Sigmoid colon (tissue), 7 donors: ENCODE results near the gene FGF3. TPM values are rescaled to one million over a fixed set of nuclear protein-coding genes. Genes with fewer than 3 reads are reported as not detected.

Source experiments
- DNase-seq: peaks from one replicate; pipeline ENCODE4 v3.0.0-alpha.2; 2019
- H3K27ac ChIP-seq, 4 donors: fragments of 200-600 bp; sonication (generic); one replicate each; pipeline ENCODE4 v1.5.1; 2016 to 2019; ENCODE audit warnings: mild to moderate bottlenecking in 1 of 4
- H3K27me3 ChIP-seq, 3 donors: fragments of 200-600 bp; sonication (generic); one replicate each; pipeline ENCODE4 v1.5.1; 2019; ENCODE audit warnings: mild to moderate bottlenecking in 1 of 3
- H3K36me3 ChIP-seq, 4 donors: fragments of 200-600 bp; sonication (generic); one replicate each; pipeline ENCODE4 v1.5.1; 2016 to 2019
- H3K4me1 ChIP-seq, 4 donors: fragments of 200-600 bp; sonication (generic); one replicate each; pipeline ENCODE4 v1.5.1; 2017 to 2019
- H3K4me3 ChIP-seq, 4 donors: fragments of 200-600 bp; sonication (generic); one replicate each; pipeline ENCODE4 v1.5.1; 2017 to 2019; ENCODE audit warnings: mild to moderate bottlenecking in 2 of 4, moderate library complexity in 1 of 4
- H3K9me3 ChIP-seq, 4 donors: fragments of 200-600 bp in 3 of 4; sonication (generic) in 3 of 4; one replicate each; pipeline versions ENCODE4 v1.5.1 to v1.6.1; 2013 to 2019
- EP300 ChIP-seq, 4 donors: sonication (generic); formaldehyde crosslinking; IDR thresholded peaks; one replicate each; pipeline ENCODE4 v1.6.1; 2017; ENCODE audit warnings: antibody characterized with exemption in 4 of 4
- POLR2A ChIP-seq, 2 donors: fragments of 450-650 bp; IDR thresholded peaks; one replicate each; pipeline ENCODE4 v1.6.1; 2016; ENCODE audit warnings: antibody characterized with exemption in 2 of 2, mild to moderate bottlenecking in 2 of 2, moderate library complexity in 2 of 2
- POLR2AphosphoS5 ChIP-seq, 4 donors: sonication (generic); formaldehyde crosslinking; IDR thresholded peaks; one replicate each; pipeline ENCODE4 v1.6.1; 2017; ENCODE audit warnings: antibody characterized with exemption in 4 of 4
- WGBS, 2 donors: extraction: QIAGEN DNeasy Blood & Tissue Kit; methylation state at CpG; one replicate each; pipeline ENCODE4 v1.1.7; 2013; 5-methylcytosine and 5-hydroxymethylcytosine counted together
- intact Hi-C: fragments of 100-400 bp; cut with DNase I; formaldehyde crosslinking; loops from one replicate; pipeline ENCODE4 v1.15.1; 2023
- polyA plus RNA-seq, 3 donors: library from polyadenylated mRNA; stranded (reverse); fragments of 200-250 nt; gene quantifications; one replicate each; pipeline ENCODE4 v1.2.3, GENCODE V29; 2013
- total RNA-seq, 4 donors: library from RNA; depleted of rRNA; stranded (reverse); fragments of >200 nt; gene quantifications; one replicate each; pipeline ENCODE4 v1.1.0, GENCODE V29; 2016
- TF ChIP-seq, protein P1 (sequence below), 4 experiments: fragments of 450-650 bp in 3 of 4; fragments of 200-600 bp in 1 of 4; IDR thresholded peaks; one replicate each; pipeline ENCODE4 v1.5.1; 2016 to 2019; ENCODE audit warnings: antibody characterized with exemption in 4 of 4, mild to moderate bottlenecking in 3 of 4, moderate library complexity in 2 of 4
- donor health status: healthy with polysubstance abuse.
- donor health status: Bipolar disorder and iron deficiency.
- donor health status: healthy.

Gene FGF3
- total and polyA plus RNA-seq, 7 donors: not detected

DNA sequence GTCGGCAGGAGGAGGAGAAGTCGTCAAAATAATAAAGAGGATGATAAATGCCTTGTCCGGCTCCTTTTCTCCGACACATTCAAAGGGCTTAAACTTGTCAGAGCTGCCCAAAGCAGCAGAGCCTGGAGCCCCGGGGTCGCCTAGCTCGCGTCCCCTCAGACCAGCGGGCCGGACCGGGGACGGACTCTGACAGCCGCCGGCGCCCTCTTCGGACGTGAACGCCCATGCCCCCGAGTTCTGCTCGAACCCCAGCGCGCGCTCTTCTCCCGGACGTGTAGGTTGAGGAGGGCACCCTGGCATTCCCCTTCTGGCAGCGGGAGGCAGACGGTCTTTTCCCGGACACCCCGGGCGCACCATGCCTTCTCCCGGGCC is 999 bp downstream of the FGF3 start:
- Histone ChIP-seq H3K9me3 (no peaks in the 10 kb centered on the region), H3K27ac (no peak overlapping the region), H3K4me1 (peaks cover 0 to 19% (median 8%) of the 10 kb centered on the region in 4 donors), H3K36me3 (no peaks in the 10 kb centered on the region), H3K4me3 (no peak overlapping the region), H3K27me3 (peaks cover 28 to 99% (median 54%) of the 10 kb centered on the region in 3 donors)
- intact Hi-C loops: no loop called here
- WGBS, 2 donors: 3 to 9% methylated on average over 31 of the region's 31 CpGs
- DNase-seq: no peak
- no peak for TF ChIP-seq POLR2AphosphoS5 (IDR thresholded peaks at IDR 0.05)

DNA sequence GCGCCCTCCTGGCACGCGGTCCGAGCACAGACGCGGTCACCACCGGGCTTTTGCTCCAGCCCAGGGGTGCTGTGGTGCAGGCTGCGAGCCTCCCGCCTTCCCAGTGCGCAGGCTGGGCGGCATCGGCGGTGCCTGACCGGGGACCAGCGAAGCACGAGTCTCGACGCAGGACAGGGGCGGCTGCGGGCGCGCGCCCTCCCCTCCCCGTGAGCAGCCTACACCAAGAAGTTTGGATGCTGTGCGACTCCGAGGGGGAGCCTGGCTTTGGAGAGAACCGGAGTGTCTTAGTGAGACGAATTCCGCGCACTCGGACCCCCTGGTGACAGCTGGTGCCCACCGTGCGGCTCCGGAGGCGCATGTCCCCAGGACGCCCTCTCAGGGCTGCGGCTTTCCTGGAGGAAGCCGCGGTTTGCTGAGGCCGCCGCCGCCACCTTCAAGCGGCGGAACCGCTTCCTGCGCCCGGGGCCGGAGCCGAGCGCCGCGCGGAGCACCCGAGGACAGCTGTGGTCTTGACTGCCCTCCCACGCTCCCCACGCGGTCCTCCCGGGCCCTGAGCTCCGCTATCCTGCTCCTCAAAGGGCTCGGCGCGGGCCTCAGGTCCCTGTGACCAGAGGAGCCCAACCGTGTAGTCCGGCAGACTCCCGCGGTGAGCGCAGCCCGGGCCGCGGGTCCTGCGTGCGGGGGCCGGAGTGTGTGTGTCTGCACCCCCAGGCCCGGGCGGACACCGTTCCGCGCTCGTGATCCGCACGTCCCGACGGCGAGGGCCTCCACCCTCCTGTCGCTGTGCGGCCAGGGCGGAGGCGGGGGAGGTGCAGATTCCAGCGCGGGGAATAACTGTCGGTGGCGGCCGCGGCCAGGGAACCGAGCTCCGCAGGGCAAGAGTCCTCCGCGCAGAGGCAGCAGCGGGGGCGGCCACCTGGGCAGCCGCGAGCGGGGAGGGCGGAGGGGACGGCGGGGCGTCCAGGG is 1.7 kb downstream of the FGF3 start:
- peaks cover 0 to 19% (median 8%) of the 10 kb centered on the region in 4 donors for H3K4me1 ChIP-seq
- TF ChIP-seq EP300 (IDR thresholded peaks at IDR 0.05) (no peak), POLR2A (IDR thresholded peaks at IDR 0.05) (no peak), POLR2AphosphoS5 (IDR thresholded peaks at IDR 0.05) (no peak)
- TF ChIP-seq, protein P1, sequence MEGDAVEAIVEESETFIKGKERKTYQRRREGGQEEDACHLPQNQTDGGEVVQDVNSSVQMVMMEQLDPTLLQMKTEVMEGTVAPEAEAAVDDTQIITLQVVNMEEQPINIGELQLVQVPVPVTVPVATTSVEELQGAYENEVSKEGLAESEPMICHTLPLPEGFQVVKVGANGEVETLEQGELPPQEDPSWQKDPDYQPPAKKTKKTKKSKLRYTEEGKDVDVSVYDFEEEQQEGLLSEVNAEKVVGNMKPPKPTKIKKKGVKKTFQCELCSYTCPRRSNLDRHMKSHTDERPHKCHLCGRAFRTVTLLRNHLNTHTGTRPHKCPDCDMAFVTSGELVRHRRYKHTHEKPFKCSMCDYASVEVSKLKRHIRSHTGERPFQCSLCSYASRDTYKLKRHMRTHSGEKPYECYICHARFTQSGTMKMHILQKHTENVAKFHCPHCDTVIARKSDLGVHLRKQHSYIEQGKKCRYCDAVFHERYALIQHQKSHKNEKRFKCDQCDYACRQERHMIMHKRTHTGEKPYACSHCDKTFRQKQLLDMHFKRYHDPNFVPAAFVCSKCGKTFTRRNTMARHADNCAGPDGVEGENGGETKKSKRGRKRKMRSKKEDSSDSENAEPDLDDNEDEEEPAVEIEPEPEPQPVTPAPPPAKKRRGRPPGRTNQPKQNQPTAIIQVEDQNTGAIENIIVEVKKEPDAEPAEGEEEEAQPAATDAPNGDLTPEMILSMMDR (IDR thresholded peaks at IDR 0.05): no peak
- 1 to 3% methylated on average over 107 of the region's 107 CpGs for WGBS, 2 donors
- H3K36me3 ChIP-seq: no peaks in the 10 kb centered on the region
- intact Hi-C loops: no loop called here
- no peak for DNase-seq
- H3K9me3 ChIP-seq: no peaks in the 10 kb centered on the region
- H3K27ac ChIP-seq: no peak overlapping the region
- peaks cover 30 to 100% (median 61%) of the 10 kb centered on the region in 3 donors for H3K27me3 ChIP-seq
- no peak overlapping the region for H3K4me3 ChIP-seq

DNA sequence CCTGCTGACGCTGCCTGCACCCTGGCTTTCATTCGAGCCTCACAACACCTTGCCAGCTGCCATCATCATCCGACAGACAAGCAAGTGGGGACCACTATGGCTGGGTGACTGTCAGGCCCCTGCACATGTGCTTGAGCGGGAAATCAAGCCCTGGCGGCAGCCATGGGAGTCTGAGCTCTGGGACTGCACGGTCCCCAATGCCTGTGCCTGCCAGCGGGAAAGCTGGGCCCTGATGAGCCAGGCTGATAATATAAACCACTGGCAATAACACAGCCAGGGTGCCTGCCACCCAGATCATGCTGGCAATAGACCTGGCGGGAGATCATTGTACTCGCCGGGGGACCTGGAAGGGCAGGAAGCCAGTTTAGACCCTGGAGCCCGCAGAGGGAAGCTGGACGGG is 2.5 kb downstream of the FGF3 start:
- WGBS, 2 donors: 27 to 29% methylated on average over 12 of the region's 12 CpGs
- intact Hi-C loops: no loop called here
- no peaks in the 10 kb centered on the region for H3K36me3 ChIP-seq
- DNase-seq: no peak
- H3K27ac ChIP-seq: no peak overlapping the region
- TF ChIP-seq POLR2A (IDR thresholded peaks at IDR 0.05) (no peak), POLR2AphosphoS5 (IDR thresholded peaks at IDR 0.05) (no peak), EP300 (IDR thresholded peaks at IDR 0.05) (no peak)
- TF ChIP-seq, protein P1 (IDR thresholded peaks at IDR 0.05): no peak
- H3K9me3 ChIP-seq: no peaks in the 10 kb centered on the region
- peaks cover 0 to 19% (median 8%) of the 10 kb centered on the region in 4 donors for H3K4me1 ChIP-seq
- peaks cover 30 to 95% (median 65%) of the 10 kb centered on the region in 3 donors for H3K27me3 ChIP-seq
- H3K4me3 ChIP-seq: no peak overlapping the region

DNA sequence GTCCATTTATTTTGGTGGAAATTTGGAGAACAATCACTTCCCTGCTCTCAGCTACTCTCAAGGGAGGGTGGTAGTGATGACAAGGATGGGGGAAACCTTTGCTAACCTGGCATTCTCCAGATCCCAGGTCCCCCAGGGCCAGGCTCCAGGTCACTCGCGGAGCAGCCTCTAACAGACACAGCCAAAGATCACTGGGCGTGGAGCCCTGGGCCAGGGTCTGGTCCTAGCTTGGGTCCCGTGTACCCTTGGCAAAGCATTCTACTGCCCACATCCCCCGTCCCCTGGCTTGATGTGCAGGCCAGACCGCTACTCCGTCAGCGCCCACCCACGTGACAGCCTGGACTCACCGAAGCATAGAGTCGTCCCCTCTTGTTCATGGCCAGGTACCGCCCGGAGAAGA is 3.2 kb downstream of the FGF3 start:
- DNase-seq: no peak
- no peak overlapping the region for H3K27ac ChIP-seq
- H3K4me3 ChIP-seq: no peak overlapping the region
- intact Hi-C loops: no loop called here
- H3K9me3 ChIP-seq: no peaks in the 10 kb centered on the region
- no peak for TF ChIP-seq POLR2AphosphoS5 (IDR thresholded peaks at IDR 0.05)
- TF ChIP-seq EP300 (IDR thresholded peaks at IDR 0.05): no peak
- TF ChIP-seq POLR2A (IDR thresholded peaks at IDR 0.05): no peak
- TF ChIP-seq, protein P1 (IDR thresholded peaks at IDR 0.05): no peak
- 84 to 86% methylated on average over 13 of the region's 13 CpGs for WGBS, 2 donors
- H3K27me3 ChIP-seq: peaks cover 30 to 88% (median 65%) of the 10 kb centered on the region in 3 donors
- H3K4me1 ChIP-seq: peaks cover 0 to 19% (median 8%) of the 10 kb centered on the region in 4 donors
- no peaks in the 10 kb centered on the region for H3K36me3 ChIP-seq

DNA sequence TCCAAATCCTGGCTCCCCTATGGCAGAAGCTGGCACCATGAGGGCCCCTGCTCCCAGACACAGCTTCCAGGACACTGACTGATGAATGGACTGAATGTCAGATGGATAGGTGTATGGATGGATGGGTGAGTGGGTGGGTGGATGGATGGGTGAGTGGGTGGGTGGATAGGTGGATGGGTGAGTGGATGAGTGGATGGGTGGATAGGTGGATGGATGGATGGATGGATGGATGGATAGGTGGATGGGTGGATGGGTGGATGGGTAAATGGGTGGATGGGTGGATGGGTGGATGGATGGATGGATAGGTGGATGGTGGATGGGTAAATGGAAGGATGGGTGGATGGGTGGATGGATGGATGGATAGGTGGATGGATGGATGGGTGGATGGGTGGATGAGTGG is 4.3 kb downstream of the FGF3 start:
- Histone ChIP-seq H3K4me3 (no peak overlapping the region), H3K27ac (no peak overlapping the region), H3K27me3 (peaks cover 30 to 82% (median 58%) of the 10 kb centered on the region in 3 donors)

More for the DNA sequence above, 4.3 kb downstream of the FGF3 start:
- Histone ChIP-seq H3K4me1 (peaks cover 0 to 19% (median 8%) of the 10 kb centered on the region in 4 donors), H3K36me3 (no peaks in the 10 kb centered on the region), H3K9me3 (no peaks in the 10 kb centered on the region)
- TF ChIP-seq, protein P1 (IDR thresholded peaks at IDR 0.05): no peak
- TF ChIP-seq POLR2AphosphoS5 (IDR thresholded peaks at IDR 0.05): no peak
- no peak for TF ChIP-seq EP300 (IDR thresholded peaks at IDR 0.05)
- no peak for TF ChIP-seq POLR2A (IDR thresholded peaks at IDR 0.05)
- intact Hi-C loops: no loop called here
- DNase-seq: no peak
